Activated T-cell treated with anti-CD3 and anti-CD28 coated beads for 48 hours (primary cell): Measurements from ENCODE around the gene LDLR.
"Not testable (repeated sequence)": the region's sequence is repeated elsewhere in the genome, so short reads cannot be mapped to it uniquely, and the experiment has no call there.

Experiments used
- DNase-seq: peaks from one replicate; pipeline ENCODE4 v3.0.0-alpha.2; 2020; ENCODE audit warnings: low read depth

The LDLR gene

GRCh38 chr19:11073568-11073967, 15.7 kb upstream of the LDLR start:
- no peak for DNase-seq

GRCh38 chr19:11076792-11077191, 12.5 kb upstream of the LDLR start:
- DNase-seq = not testable (repeated sequence)

GRCh38 chr19:11078893-11079292, 10.4 kb upstream of the LDLR start:
- no peak for DNase-seq

- DNase-seq = no peak
Measured at GRCh38 chr19:11079999-11080398, 9.3 kb upstream of the LDLR start.

- no peak for DNase-seq
Measured at GRCh38 chr19:11087870-11088505, 1.3 kb upstream of the LDLR start.

GRCh38 chr19:11088506-11089253, 583 bp upstream of the LDLR start:
- DNase-seq = no peak

- not testable (repeated sequence) for DNase-seq
Measured at GRCh38 chr19:11090014-11090263, 676 bp downstream of the LDLR start.

- peak; percentile 97 for DNase-seq
Measured at GRCh38 chr19:11090264-11090996, 1.2 kb downstream of the LDLR start.

GRCh38 chr19:11090997-11091702, 1.9 kb downstream of the LDLR start:
- DNase-seq = no peak

GRCh38 chr19:11091703-11092153, 2.5 kb downstream of the LDLR start:
- DNase-seq = peak; percentile 34

GRCh38 chr19:11092181-11092538, 2.9 kb downstream of the LDLR start:
- no peak for DNase-seq

GRCh38 chr19:11093689-11094238, 4.5 kb downstream of the LDLR start:
- no peak for DNase-seq

GRCh38 chr19:11094520-11094894, 5.2 kb downstream of the LDLR start:
- DNase-seq = no peak

- DNase-seq = peak; percentile 26
Measured at GRCh38 chr19:11096210-11096841, 7.1 kb downstream of the LDLR start.

- DNase-seq = not testable (repeated sequence)
Measured at GRCh38 chr19:11097367-11097766, 8.1 kb downstream of the LDLR start.

GRCh38 chr19:11098327-11098726, 9.1 kb downstream of the LDLR start:
- no peak for DNase-seq

- DNase-seq = no peak
Measured at GRCh38 chr19:11098861-11099260, 9.6 kb downstream of the LDLR start.

- no peak for DNase-seq
Measured at GRCh38 chr19:11100049-11100448, 10.8 kb downstream of the LDLR start.

GRCh38 chr19:11101057-11101456, 11.8 kb downstream of the LDLR start:
- no peak for DNase-seq

GRCh38 chr19:11102944-11103343, 13.7 kb downstream of the LDLR start:
- DNase-seq = no peak

GRCh38 chr19:11103667-11104066, 14.4 kb downstream of the LDLR start:
- DNase-seq = not testable (repeated sequence)
